ENCODE results near the gene ZBP1.

ZBP1 gene

DNA sequence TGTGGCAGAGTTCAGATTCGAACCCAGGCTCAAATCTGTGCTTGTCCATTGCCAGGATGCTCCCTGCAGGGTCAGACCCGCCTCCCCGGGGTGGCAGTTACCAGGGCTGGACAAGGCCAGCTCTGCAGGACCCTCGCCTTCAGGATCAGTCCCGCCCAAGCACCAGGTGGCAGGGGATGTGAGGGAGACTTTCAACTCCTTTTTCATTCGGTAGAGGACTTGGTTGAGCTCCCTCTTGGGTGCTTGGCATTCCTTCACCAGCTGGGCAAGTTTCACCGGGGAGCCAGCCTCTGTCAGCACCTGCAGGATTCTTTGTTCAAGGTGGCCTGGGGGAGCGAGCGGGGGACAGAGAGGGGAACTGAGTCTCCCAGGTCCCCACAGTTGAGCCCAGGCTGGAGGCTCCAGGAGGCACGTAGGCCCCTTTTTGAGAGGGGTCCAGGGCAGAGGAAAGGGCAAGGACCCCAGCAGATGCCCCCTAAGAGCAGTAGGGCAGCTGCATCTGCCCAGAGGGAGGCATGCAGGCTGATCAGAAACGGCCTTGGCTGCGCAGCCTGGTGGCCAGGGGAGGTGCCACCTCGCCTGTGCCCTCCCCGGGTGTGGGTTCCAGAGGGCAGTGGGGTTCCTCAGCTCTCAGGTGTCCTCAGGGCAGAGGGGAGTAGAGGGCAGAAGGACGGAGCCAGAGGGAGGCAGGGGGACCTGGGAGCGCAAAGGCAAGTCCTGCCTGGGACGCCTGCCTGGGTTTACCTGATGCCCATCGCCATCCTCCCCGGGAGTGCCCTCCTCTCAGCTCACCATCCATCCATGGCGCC lies 3.9 kb downstream of the ZBP1 start:
- TF ChIP-seq, protein P1, sequence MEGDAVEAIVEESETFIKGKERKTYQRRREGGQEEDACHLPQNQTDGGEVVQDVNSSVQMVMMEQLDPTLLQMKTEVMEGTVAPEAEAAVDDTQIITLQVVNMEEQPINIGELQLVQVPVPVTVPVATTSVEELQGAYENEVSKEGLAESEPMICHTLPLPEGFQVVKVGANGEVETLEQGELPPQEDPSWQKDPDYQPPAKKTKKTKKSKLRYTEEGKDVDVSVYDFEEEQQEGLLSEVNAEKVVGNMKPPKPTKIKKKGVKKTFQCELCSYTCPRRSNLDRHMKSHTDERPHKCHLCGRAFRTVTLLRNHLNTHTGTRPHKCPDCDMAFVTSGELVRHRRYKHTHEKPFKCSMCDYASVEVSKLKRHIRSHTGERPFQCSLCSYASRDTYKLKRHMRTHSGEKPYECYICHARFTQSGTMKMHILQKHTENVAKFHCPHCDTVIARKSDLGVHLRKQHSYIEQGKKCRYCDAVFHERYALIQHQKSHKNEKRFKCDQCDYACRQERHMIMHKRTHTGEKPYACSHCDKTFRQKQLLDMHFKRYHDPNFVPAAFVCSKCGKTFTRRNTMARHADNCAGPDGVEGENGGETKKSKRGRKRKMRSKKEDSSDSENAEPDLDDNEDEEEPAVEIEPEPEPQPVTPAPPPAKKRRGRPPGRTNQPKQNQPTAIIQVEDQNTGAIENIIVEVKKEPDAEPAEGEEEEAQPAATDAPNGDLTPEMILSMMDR (IDR thresholded peaks at IDR 0.05; ENCODE audit: low read depth, low read length) = no peak
- no peak for TF ChIP-seq EZH2phosphoT487 (IDR thresholded peaks at IDR 0.05; ENCODE audit: low read depth)
- Histone ChIP-seq H4K20me1 (ENCODE audit: insufficient read depth, low read length) (peaks cover 6% of the 10 kb centered on the region; the same call in 1 of the 2 replicates), H3K9ac (ENCODE audit: low read length) (no peak overlapping the region), H3K9me3 (ENCODE audit: insufficient read depth, low read length) (no peaks in the 10 kb centered on the region), H3K79me2 (ENCODE audit: low read length) (no peaks in the 10 kb centered on the region), H3K36me3 (replicated peaks; ENCODE audit: low read depth, low read length) (no peaks in the 10 kb centered on the region), H3K4me3 (ENCODE audit: low read length) (no peak overlapping the region), H3K27ac (ENCODE audit: low read length) (no peak overlapping the region), H2AFZ (ENCODE audit: low read depth, low read length) (no peak overlapping the region), H3K27me3 (ENCODE audit: low read depth, low read length) (peaks cover 58% of the 10 kb centered on the region), H3K4me1 (ENCODE audit: low read length) (peaks cover 38% of the 10 kb centered on the region), H3K4me2 (ENCODE audit: low read length) (no peak overlapping the region)

DNA sequence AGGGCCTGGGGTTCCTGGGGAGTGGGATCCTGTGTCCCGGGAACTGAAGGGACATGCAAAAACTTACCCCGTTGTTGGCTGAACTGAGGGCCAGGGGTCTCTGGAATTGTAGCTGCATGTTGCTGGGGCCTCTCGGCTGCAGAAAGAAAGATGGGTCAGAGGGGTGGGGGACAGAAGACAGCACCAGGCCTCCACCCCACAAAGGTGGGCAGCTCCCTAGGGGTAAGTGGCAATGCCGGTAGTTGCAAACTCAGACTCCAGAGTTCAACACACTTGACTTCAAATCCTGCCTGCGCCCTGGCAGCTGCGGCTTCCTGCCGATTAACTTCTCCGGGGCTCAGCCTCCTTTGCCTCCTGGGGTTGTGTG lies 4.8 kb downstream of the ZBP1 start:
- H3K79me2 ChIP-seq (ENCODE audit: low read length) = no peaks in the 10 kb centered on the region
- no peaks in the 10 kb centered on the region for H3K9me3 ChIP-seq (ENCODE audit: insufficient read depth, low read length)
- H3K4me1 ChIP-seq (ENCODE audit: low read length) = peaks cover 29% of the 10 kb centered on the region
- H3K36me3 ChIP-seq (replicated peaks; ENCODE audit: low read depth, low read length) = no peaks in the 10 kb centered on the region
- peaks cover 6% of the 10 kb centered on the region; the same call in 1 of the 2 replicates for H4K20me1 ChIP-seq (ENCODE audit: insufficient read depth, low read length)
- H3K4me2 ChIP-seq (ENCODE audit: low read length) = no peak overlapping the region
- no peak overlapping the region for H2AFZ ChIP-seq (ENCODE audit: low read depth, low read length)
- TF ChIP-seq EZH2phosphoT487 (IDR thresholded peaks at IDR 0.05; ENCODE audit: low read depth) = no peak
- TF ChIP-seq, protein P1 (IDR thresholded peaks at IDR 0.05; ENCODE audit: low read depth, low read length) = no peak
- H3K9ac ChIP-seq (ENCODE audit: low read length) = no peak overlapping the region
- H3K27me3 ChIP-seq (ENCODE audit: low read depth, low read length) = peaks cover 64% of the 10 kb centered on the region
- no peak overlapping the region for H3K4me3 ChIP-seq (ENCODE audit: low read length)
- H3K27ac ChIP-seq (ENCODE audit: low read length) = no peak overlapping the region

DNA sequence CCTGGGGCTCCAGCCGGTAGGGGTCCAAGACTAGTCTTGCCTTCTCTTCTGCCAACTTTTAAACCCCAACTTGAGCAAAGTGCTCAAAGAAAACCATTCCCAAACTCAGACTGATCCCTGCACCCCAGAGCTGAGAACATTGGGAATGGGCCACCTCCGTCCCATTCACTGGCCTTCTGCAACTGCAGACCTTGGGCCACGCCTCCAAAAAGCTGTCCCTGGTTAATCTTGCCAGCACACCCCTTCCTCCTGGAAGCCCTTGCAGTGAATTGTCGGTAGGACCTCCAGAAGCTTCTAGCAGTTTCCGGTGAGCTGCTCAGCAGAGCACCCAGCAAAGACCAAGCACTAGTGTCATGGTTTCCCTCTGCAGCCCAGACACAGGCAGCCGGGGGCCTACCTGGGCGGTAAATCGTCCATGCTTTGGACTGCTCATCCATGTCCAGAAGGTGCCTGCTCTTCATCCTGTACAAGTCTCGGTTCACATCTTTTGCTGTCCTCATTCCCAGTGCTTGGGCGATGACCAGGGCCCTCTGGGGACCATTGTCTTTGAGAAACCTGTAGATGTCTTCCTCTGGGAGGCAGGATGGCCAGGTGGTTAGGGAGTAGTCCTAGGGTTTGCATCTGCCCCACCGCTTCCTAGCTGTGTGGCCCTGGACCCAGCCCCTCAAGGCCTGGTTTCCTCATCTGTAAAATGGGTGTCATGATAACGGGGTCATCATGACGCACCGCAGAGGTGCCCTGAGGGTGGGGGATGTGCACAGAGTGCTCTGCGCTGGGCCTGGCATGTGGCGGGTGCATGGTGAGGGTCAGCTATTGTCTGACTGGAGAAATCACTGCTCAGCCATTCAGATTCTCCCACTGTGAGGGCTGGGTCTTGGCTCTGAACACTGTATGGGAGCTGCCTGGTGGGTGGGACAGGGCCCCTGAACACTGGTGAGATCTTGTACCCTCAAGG lies 5.5 kb downstream of the ZBP1 start:
- Histone ChIP-seq H3K36me3 (replicated peaks; ENCODE audit: low read depth, low read length) (no peaks in the 10 kb centered on the region), H3K9me3 (ENCODE audit: insufficient read depth, low read length) (no peaks in the 10 kb centered on the region), H2AFZ (ENCODE audit: low read depth, low read length) (no peak overlapping the region), H3K27ac (ENCODE audit: low read length) (no peak overlapping the region), H3K9ac (ENCODE audit: low read length) (no peak overlapping the region), H4K20me1 (ENCODE audit: insufficient read depth, low read length) (peaks cover 6% of the 10 kb centered on the region; the same call in 1 of the 2 replicates), H3K4me1 (ENCODE audit: low read length) (peaks cover 24% of the 10 kb centered on the region), H3K79me2 (ENCODE audit: low read length) (no peaks in the 10 kb centered on the region), H3K4me2 (ENCODE audit: low read length) (no peak overlapping the region), H3K4me3 (ENCODE audit: low read length) (no peak overlapping the region), H3K27me3 (ENCODE audit: low read depth, low read length) (peaks cover 71% of the 10 kb centered on the region)
- TF ChIP-seq, protein P1 (IDR thresholded peaks at IDR 0.05; ENCODE audit: low read depth, low read length) = no peak
- TF ChIP-seq EZH2phosphoT487 (IDR thresholded peaks at IDR 0.05; ENCODE audit: low read depth) = no peak

DNA sequence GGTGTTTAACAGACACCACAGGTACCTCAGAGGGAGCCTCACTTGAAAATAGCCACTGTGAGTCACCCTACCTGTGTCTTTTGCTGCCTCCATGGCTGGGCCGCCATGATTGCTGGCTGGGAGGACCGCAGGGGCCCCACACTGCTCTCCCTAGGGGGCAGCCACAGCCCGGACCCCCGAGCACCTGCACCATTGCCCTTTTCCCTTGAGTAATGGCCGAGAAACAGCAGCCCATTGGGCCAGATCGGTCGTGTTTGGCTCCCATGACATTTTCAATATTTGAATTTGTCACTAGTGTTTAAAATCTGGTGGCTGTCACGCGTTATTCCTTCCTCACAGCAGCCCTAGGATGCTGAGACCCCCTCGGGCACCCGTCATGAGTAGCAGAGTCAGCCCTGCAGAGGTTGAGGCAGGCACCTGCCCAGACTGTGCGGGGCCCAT lies 6.7 kb downstream of the ZBP1 start:
- Histone ChIP-seq H3K27me3 (ENCODE audit: low read depth, low read length) (peaks cover 82% of the 10 kb centered on the region), H4K20me1 (ENCODE audit: insufficient read depth, low read length) (peaks cover 6% of the 10 kb centered on the region; the same call in 1 of the 2 replicates), H3K4me1 (ENCODE audit: low read length) (peaks cover 11% of the 10 kb centered on the region), H3K36me3 (replicated peaks; ENCODE audit: low read depth, low read length) (no peaks in the 10 kb centered on the region), H3K9ac (ENCODE audit: low read length) (no peak overlapping the region), H3K27ac (ENCODE audit: low read length) (no peak overlapping the region), H3K4me2 (ENCODE audit: low read length) (no peak overlapping the region), H3K9me3 (ENCODE audit: insufficient read depth, low read length) (no peaks in the 10 kb centered on the region), H3K79me2 (ENCODE audit: low read length) (no peaks in the 10 kb centered on the region), H3K4me3 (ENCODE audit: low read length) (no peak overlapping the region), H2AFZ (ENCODE audit: low read depth, low read length) (no peak overlapping the region)
- no peak for TF ChIP-seq EZH2phosphoT487 (IDR thresholded peaks at IDR 0.05; ENCODE audit: low read depth)
- TF ChIP-seq, protein P1 (IDR thresholded peaks at IDR 0.05; ENCODE audit: low read depth, low read length) = no peak
